ENCODE data around the gene NCOA6.

NCOA6 gene

DNA sequence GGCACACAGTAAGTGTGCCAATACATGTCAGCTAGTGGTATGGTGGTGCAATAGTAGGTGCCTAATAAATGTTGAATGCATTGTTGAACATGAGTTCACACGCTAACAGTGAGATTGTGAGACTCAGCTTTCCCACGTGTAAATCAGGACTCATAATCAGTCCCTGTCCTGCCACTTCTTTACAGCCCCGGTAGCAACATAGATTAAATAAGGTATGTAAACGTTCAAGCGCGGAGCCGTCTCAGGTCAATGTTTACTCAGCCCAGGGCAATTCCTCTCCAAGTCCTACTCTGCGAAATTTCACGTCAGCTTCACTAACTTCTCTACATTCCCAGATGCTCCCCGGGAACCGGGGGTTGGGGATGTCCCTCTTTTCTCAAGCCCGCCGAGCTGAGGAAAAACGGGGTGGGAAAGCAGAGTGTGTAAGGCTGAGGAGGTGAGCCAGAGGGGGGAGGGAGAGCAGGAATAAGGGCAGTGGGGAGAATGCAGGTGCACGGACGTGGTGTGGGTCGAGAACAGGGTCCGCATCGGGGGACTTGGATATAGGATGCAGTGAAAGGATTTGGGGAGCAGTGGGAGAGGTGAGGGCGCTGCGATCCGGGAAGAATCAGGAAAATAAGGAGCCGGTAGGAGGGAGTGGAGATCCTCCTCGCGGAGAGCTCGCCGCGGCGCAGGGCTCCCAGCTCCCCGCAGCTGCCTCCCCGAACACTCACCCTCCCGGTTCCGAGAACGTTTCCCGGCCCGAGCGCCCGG lies 121.9 kb downstream of the NCOA6 start:
- DNase-seq: no peak

DNA sequence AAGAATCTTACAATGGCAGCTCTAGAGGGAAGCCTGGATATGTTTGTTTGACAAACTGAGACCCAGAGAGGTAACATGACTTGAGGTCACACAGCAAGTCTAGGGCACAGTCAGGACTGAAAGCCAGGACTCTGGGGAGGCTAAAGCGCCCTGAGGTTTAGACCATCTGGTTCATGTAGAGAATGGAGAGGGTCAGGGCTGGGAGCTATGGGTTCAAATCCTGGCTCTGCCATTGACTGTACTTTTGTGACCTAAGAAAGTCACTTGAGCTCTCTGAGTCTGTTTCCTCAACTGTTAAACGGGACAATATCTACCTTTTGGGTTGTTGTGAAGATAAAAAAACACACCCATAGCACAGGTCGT lies 122.4 kb downstream of the NCOA6 start:
- DNase-seq: no peak

DNA sequence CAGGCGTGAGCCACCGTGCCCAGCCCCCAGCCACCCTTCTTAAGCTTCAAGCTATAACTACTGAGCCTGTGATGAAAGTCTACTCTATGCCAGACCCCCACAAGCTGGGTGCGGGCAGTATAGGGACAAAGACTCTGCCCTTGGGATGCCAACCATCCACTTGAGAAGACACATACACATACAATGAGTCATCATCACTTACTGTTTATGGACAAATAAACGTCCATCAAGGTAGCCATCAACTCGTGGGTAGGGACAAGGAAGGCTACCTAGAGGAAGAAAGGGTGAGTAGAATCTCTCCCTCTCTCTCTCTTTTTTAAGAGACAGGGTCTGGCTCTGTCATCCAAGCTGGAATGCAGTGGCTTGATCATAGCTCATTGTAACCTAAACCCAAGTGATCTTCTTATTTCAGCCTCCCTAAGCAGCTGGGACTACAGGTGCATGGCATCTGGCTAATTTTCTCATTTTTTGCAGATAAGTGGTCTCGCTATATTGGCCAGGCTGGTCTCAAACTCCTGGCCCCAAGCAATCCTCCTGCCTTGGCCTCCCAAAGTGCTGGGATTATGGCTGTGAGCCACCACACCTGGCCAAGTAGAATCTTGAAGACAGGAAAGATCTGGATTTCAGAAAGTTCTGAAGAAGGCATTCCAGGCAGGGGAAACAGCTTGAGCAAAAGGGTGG lies 123.9 kb downstream of the NCOA6 start:
- no peak for DNase-seq

DNA sequence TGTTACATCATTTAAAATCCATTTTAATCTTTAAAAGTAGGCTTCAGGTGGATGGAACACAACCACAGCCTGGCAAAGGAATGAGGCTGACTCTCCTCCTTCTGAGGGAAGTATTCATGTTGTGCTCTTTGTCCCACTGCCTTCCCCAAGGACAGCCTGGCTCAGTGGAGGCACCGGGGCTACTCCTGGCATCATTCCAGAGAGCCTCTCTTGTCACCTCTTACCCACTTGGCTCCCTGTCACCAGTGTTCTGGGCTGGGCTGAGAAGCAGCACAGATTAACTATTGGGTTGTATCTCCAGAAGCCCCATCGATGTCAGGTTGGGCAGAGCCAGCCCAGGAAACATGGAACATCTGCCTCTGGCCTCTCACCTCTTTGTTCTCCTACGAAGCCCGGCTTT lies 132.0 kb downstream of the NCOA6 start:
- DNase-seq: no peak

DNA sequence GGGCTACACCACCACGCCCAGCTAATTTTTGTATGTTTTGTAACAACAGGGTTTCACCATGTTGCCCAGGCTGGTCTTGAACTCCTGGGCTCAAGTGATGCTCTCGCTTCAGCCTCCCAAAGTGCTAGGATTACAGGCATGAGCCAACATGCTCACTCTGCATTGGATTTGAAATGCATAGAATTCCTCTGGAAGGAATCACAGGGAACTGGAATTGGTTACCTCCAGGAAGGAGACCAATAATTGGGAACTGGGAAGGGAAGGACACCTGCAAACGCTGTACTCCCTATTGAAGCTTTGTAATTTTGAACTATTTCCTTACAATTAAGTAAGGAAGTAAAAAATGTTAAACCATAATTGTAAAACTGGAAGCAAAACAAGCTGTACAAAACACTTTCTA lies 133.6 kb downstream of the NCOA6 start:
- DNase-seq: no peak

DNA sequence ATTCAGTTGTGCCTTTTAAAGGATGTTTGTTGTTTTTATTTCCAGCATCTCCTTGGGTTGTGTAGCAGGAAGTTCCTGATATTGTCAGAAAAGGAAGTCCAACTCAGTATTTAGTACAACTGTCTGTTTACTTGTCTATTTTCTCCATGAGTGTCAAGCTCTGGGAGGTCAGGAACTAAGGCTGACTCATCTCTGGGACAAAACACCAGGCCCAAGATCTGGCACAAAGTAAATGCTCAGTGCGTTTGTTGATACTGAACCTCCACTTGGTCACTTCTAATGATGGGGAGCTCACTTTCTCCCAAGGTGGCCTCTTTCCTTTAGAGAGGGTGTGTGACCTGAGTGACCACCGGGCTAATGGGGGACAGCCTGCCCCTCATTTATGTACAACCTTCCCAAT lies 136.0 kb downstream of the NCOA6 start:
- peak; percentile 42 for DNase-seq

DNA sequence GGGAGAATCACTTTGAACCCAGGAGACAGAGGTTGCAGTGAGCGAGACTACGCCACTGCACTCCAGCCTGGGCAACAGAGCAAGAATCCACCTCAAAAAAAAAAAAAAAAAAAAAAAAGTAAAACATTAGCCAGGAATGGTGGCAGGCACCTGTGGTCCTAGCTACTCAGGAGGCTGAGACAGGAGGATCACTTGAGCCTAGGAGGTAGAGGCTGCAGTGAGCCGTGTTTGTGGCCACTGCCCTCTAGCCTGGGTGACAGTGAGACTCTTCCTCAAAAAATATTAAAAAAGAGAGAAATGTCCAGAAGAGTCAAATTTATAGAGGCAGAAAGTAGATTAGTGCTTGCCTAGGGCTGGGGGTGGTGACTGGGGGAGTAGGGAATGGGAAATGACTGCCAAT lies 141.8 kb downstream of the NCOA6 start:
- no peak for DNase-seq

DNA sequence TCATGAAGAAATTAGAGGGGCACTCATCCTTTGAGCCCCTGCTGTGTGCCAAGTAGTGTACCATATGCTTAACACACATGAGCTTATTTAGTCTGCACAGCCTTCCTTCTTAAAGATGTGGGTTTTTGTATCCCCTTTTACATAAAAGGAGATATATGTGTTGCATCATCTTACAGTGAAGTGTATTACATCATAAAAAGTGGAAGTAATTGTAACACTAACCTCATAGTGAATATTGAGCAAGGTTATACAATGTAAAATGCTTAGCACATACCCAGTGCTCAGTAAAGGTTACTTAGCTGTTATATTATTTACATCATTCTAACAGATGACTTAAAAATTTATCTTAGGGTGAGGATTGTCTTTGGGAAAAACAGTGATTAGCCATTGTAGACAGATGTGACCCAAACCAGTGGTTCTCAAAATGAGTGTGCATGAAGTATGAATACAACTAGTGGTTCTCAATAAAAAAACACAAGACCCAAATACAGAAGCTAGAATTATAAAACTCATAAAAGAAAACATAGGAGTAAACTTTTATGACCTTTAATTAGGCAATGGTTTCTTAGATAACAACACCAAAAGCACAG lies 144.8 kb downstream of the NCOA6 start:
- DNase-seq: peak; percentile 97

DNA sequence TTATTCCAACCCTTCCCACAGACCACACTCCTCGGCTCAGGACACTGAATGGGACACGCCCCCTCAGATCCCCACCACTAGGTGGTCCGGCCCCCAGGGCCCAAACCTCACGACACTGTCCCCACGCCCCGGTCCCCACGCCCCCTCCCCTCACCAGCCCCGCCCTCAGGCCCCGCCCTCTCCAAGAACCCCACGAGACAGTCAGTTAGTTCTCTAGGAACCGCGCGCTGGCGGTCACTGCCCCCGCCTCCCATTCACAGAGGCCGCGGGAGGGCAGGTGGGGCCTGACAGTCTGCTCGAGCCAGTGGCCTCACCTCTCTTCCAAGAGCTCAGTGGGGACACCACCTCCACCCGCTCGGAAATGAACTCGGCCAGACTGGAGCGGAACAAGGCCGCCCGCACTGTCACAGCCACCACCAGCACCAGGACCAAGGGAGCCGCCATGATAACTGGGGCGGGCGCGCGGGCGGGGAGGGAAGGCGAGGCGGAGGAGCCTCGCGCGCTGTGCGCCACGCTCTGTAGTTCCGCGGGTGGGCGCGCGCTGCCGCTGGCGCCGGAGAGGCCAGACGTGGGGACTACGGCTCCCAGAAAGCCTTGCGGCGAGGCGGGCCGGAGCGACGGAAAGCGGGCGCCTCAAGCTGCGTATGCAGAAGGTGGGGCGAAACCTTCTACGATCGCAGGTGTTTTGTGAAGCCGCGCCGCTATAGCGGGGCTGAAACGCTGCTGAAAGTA lies 148.6 kb downstream of the NCOA6 start, which contains the start of gene PIGU:
TSS of gene PIGU (minus strand) at position 451 of the 732 bp plus-strand sequence. CDS start at position 444, 7 bp downstream.
- DNase-seq: peak; percentile 95

DNA sequence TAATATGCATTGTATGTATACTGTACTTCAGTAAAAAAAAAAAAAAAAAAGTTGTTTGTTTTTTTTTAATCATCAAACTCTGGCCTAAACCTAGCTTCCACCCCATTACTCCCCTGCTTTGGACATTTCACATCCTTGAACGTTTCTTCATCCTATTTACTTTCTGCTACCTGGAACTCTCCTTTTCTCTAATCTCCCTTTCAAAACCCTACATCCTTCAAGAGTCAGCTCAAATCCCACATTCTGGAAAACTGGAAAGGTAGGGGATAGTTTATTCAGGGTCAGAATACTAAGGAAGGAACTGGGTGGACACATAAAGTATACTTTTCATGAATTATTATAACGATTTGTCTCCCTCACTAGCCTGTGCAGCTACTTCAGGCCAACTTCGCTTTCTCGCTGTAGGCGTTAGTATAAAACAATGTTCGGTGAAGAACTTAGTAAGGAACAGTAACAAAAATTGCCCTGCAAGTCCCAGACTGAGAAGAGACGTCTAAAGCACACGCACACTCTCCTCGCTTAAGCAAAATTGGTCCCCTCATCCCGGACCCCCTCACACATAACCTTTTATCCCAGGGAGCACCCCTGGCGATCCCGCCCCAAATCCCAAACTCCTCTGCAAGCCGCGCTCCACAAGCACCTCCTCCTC lies 149.3 kb downstream of the NCOA6 start:
- DNase-seq: no peak

DNA sequence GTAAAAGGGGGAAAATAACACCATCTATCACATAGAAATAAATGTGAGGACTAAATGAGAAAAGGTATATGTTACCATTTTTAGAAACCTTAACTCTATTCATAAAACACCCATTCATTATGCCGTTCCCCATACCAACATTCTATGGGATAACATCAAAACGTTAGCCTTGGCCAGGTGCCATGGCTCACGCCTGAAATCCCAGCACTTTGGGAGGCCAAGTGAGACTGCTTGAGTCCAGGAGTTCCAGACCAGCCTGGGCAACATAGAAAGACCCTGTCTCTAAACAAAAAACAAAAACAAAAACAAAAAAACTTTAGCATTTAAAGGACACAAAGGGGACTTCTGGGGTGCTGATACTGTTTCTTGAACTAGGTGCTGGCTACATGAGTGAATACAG lies 149.9 kb downstream of the NCOA6 start:
- no peak for DNase-seq

DNA sequence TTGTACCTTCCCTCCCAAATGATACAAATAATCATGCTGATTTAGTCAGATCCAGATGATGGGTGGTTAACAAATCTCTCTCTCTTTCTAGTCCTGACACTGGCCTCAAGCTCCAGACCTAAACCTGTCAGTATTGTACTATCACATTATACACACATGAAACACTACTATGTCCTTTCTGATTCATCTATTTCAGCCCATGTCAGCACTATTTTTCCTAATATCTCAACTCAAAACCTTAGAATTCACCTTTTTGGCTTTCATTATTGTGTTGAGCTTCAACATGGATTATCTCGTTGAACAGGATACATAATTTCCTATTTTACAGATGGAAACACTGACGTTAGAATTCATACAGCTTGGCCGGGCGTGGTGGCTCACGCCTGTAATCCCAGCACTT lies 152.0 kb downstream of the NCOA6 start:
- no peak for DNase-seq

DNA sequence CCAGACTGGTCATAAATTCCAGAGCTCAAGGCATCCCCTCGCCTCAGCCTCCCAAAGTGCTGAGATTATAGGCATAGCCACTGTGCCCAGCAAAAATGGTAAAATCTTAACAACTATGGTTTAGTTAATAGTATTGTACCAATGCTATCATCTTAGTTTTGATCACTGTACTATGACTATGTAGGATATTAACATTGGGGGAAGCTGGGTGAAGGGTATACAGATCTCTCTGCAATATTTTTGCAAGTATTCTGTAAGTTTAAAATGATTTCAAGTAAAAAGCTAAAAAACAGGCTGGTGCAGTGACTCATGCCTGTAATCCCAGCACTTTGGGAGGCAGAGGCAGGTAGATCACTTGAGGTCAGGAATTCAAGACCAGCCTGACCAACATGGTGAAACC lies 156.4 kb downstream of the NCOA6 start:
- DNase-seq: no peak
